SK-N-SH (cell line): ENCODE data around the gene HVCN1.

ENCODE experiments used
- GABPA ChIP-seq: IDR thresholded peaks from 2 replicates; pipeline ENCODE4 v1.4.0; 2012; ENCODE audit warnings: low read depth, mild to moderate bottlenecking
- TF ChIP-seq, protein P1 (sequence below): fragments of 200-600 bp; sonication (generic); IDR thresholded peaks from 2 replicates; pipeline ENCODE4 v1.6.1; 2017; ENCODE audit warnings: antibody characterized with exemption, mild to moderate bottlenecking, moderate library complexity
- TF ChIP-seq, protein P2 (sequence below): IDR thresholded peaks from 2 replicates; pipeline ENCODE4 v1.4.0; 2012; ENCODE audit warnings: low read depth

GRCh38 chr12:110720516-110720915, 31.6 kb upstream of the HVCN1 start:
- TF ChIP-seq, protein P1, sequence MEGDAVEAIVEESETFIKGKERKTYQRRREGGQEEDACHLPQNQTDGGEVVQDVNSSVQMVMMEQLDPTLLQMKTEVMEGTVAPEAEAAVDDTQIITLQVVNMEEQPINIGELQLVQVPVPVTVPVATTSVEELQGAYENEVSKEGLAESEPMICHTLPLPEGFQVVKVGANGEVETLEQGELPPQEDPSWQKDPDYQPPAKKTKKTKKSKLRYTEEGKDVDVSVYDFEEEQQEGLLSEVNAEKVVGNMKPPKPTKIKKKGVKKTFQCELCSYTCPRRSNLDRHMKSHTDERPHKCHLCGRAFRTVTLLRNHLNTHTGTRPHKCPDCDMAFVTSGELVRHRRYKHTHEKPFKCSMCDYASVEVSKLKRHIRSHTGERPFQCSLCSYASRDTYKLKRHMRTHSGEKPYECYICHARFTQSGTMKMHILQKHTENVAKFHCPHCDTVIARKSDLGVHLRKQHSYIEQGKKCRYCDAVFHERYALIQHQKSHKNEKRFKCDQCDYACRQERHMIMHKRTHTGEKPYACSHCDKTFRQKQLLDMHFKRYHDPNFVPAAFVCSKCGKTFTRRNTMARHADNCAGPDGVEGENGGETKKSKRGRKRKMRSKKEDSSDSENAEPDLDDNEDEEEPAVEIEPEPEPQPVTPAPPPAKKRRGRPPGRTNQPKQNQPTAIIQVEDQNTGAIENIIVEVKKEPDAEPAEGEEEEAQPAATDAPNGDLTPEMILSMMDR = no peak
- no peak for TF ChIP-seq GABPA
- TF ChIP-seq, protein P2, sequence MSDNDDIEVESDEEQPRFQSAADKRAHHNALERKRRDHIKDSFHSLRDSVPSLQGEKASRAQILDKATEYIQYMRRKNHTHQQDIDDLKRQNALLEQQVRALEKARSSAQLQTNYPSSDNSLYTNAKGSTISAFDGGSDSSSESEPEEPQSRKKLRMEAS = no peak
